ENCODE measurements around the gene TMEM121.

GRCh38 chr14:105563347-105563737, 37.0 kb downstream of the TMEM121 start:
- TF ChIP-seq, protein P1, sequence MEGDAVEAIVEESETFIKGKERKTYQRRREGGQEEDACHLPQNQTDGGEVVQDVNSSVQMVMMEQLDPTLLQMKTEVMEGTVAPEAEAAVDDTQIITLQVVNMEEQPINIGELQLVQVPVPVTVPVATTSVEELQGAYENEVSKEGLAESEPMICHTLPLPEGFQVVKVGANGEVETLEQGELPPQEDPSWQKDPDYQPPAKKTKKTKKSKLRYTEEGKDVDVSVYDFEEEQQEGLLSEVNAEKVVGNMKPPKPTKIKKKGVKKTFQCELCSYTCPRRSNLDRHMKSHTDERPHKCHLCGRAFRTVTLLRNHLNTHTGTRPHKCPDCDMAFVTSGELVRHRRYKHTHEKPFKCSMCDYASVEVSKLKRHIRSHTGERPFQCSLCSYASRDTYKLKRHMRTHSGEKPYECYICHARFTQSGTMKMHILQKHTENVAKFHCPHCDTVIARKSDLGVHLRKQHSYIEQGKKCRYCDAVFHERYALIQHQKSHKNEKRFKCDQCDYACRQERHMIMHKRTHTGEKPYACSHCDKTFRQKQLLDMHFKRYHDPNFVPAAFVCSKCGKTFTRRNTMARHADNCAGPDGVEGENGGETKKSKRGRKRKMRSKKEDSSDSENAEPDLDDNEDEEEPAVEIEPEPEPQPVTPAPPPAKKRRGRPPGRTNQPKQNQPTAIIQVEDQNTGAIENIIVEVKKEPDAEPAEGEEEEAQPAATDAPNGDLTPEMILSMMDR (IDR thresholded peaks at IDR 0.05; ENCODE audit: insufficient read depth, low read depth, low read length): no peak
- no peak for TF ChIP-seq EZH2 (IDR thresholded peaks at IDR 0.05; ENCODE audit: insufficient read depth, low read length)
